ENCODE results near the gene EXOSC7. TPM values are rescaled to one million over a fixed set of nuclear protein-coding genes. Genes with fewer than 3 reads are reported as not detected.

EXOSC7 gene
- total RNA-seq, 1 donor from 2014 or later: 24.2 TPM

- DNase-seq: no peak
Observed at GRCh38 chr3:44993471-44994205, 17.6 kb downstream of the EXOSC7 start.

GRCh38 chr3:44995142-44995770 lies 19.2 kb downstream of the EXOSC7 start:
- DNase-seq: no peak

GRCh38 chr3:44996556-44996969 lies 20.5 kb downstream of the EXOSC7 start:
- no peak for DNase-seq

- DNase-seq: no peak
Observed at GRCh38 chr3:44999782-45000181, 23.7 kb downstream of the EXOSC7 start.

GRCh38 chr3:45000823-45001222 lies 24.8 kb downstream of the EXOSC7 start:
- DNase-seq: no peak

- DNase-seq: no peak
Observed at GRCh38 chr3:45001738-45002137, 25.7 kb downstream of the EXOSC7 start.

- no peak for DNase-seq
Observed at GRCh38 chr3:45002139-45002660, 26.2 kb downstream of the EXOSC7 start.

- no peak for DNase-seq
Observed at GRCh38 chr3:45002720-45003119, 26.7 kb downstream of the EXOSC7 start.

GRCh38 chr3:45003406-45003805 lies 27.4 kb downstream of the EXOSC7 start:
- no peak for DNase-seq

- DNase-seq: no peak
Observed at GRCh38 chr3:45003859-45004258, 27.8 kb downstream of the EXOSC7 start.

- no peak for DNase-seq
Observed at GRCh38 chr3:45007091-45007490, 31.0 kb downstream of the EXOSC7 start.

GRCh38 chr3:45008117-45008516 lies 32.1 kb downstream of the EXOSC7 start:
- no peak for DNase-seq

GRCh38 chr3:45009868-45010267 lies 33.8 kb downstream of the EXOSC7 start:
- DNase-seq: no peak

GRCh38 chr3:45010811-45011333 lies 34.8 kb downstream of the EXOSC7 start:
- DNase-seq: no peak

- no peak for DNase-seq
Observed at GRCh38 chr3:45011756-45012508, 35.9 kb downstream of the EXOSC7 start.

- no peak for DNase-seq
Observed at GRCh38 chr3:45012577-45012976, 36.5 kb downstream of the EXOSC7 start.

GRCh38 chr3:45016916-45017315 lies 40.9 kb downstream of the EXOSC7 start:
- DNase-seq: no peak

GRCh38 chr3:45017821-45018220 lies 41.8 kb downstream of the EXOSC7 start:
- no peak for DNase-seq

GRCh38 chr3:45020534-45020933 lies 44.5 kb downstream of the EXOSC7 start:
- DNase-seq: no peak

GRCh38 chr3:45021524-45022297 lies 45.7 kb downstream of the EXOSC7 start:
- DNase-seq: no peak

GRCh38 chr3:45023675-45024074 lies 47.6 kb downstream of the EXOSC7 start:
- no peak for DNase-seq

Measured in occipital lobe (tissue), 2 donors.